ENCODE data around the gene FGD4.

- no peak for TF ChIP-seq CTCF (IDR thresholded peaks at IDR 0.05)
- no peak for TF ChIP-seq POLR2A (IDR thresholded peaks at IDR 0.05)
These were observed 21.0 kb downstream of the FGD4 start for GRCh38 chr12:32420356-32420755.

All from body of pancreas (tissue), 4 donors.